Measurements from ENCODE around the gene MCFD2.
"Not testable (repeated sequence)": the region's sequence is repeated elsewhere in the genome, so short reads cannot be mapped to it uniquely, and the experiment has no call there.

The MCFD2 gene

DNA sequence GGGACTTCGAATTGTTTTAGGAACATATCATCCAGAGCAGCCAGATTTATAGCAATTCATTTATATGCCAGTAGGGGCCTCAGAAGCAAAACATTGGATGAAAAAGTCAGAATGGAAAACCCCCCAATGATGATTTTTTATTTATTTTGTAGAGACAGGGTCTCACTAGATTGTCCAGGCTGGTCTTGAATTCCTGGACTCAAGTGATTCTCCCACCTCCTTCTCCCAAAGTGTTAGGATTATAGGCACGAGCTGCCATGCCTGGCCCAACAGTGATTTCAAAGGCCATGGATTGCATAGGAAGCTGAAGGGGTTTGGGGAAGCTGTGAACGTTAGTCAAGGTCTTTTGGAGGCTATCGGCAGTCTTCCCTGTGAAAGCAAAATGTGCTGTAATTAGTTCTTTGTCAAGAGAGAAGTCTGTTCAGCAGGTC is 21.9 kb upstream of the MCFD2 start:
- DNase-seq (ENCODE audit: low read depth in 2 of 2): no peak

- no peak for DNase-seq (ENCODE audit: low read depth in 2 of 2)
Measured at GRCh38 chr2:46936566-46936965, 21.0 kb upstream of the MCFD2 start.

DNA sequence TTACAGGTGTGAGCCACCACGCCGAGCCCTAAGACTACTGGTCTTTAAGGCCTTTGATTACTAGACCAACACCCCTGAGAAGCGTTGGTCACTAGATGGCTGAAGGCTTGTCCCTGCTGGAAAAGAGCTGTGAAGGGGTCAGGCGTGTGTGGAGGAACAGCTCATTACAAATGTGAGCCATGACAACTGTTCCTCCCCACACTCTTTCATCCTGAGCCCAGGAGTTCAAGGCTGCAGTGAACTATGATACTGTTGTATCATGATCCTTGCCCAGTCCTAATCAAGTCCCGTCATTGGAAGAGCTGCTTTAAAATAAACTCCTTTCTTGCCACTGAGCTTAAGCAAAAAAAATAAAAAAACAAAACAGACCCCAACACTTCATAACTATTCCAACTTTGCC is 19.5 kb upstream of the MCFD2 start:
- no peak for DNase-seq (ENCODE audit: low read depth in 2 of 2)

GRCh38 chr2:46929612-46930011 is 14.0 kb upstream of the MCFD2 start:
- no peak for DNase-seq (ENCODE audit: low read depth in 2 of 2)

DNA sequence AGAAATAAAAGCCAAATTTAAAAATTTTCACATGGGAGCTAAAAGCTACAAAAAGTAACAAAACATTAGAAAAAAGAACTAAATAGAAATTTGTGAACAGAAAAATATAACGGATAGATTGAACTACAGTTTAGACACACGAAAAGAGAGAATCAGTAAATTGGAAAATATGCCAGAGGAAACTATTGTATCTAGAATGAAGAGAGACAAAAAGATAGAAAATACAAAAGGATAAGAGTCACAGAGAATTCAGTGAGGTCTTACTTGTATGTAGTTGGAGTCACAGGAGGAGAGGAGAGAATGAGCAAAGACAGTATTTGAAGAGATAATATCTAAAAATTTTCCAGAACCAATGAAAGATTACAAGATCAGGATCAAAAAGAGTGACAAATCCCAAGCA is 11.3 kb upstream of the MCFD2 start:
- DNase-seq (ENCODE audit: low read depth in 2 of 2): no peak

- DNase-seq (ENCODE audit: low read depth in 2 of 2): no peak
Measured at GRCh38 chr2:46925474-46926351, 10.1 kb upstream of the MCFD2 start.

DNA sequence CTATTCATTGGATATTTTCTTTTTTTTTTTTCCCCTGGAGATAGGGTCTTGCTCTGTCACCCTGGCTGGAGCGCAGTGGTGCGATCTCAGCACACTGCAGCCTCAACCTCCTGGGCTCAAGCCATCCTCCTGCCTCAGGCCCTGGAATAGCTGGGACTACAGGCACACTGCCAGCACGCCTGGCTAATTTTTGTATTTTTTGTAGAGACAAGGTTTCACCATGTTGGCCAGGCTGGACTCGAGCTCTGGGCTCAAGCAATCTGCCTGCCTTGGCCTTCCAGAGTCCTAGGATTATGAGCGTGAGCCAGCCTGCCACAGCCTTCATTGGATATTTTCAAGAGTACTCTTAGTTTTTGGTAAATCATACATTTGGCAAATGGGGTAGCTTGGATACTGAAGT is 9.0 kb upstream of the MCFD2 start:
- DNase-seq (ENCODE audit: low read depth in 2 of 2): no peak

DNA sequence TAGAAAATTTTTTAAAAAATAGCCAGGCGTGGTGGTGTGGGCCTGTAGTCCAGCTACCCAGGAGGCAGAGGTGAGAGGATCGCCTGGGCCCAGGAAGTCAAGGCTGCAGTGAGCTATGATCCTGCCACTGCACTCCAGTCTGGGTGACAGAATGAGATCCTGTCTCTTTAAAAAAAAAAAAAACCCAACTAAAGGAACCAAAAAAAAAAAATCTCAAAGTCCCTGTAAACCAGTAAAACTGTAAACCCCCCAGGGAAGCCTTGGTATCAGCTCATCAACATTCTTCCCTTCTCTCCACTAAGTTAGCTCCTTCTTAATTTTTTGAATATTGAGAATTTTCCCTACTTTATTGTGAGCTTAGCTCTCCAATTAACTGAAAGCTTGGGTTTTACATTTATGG is 8.4 kb upstream of the MCFD2 start:
- DNase-seq (ENCODE audit: low read depth in 2 of 2): no peak

GRCh38 chr2:46923041-46923528 is 7.5 kb upstream of the MCFD2 start:
- DNase-seq (ENCODE audit: low read depth in 2 of 2): no peak

DNA sequence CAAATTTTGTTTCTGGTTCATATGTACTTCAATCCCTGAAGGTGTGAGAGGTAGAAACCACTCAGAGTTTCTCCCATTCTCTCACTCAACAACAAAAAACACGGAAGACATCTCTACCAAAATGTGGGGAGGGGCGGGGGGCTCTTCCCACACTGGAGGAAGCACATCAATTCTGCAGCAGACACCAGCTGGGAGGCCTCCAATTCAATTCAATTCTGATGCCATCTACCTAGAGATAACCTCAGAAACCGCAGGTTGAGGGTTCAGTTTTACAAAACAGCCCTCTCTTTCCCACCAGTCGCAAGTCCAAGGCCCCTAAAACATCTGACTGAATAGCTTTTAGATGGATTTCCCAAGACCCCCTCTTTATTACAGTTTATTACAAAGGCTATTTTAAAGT is 7.0 kb upstream of the MCFD2 start:
- no peak for DNase-seq (ENCODE audit: low read depth in 2 of 2)

GRCh38 chr2:46921676-46922448 is 6.3 kb upstream of the MCFD2 start:
- DNase-seq (ENCODE audit: low read depth in 2 of 2): no peak

DNA sequence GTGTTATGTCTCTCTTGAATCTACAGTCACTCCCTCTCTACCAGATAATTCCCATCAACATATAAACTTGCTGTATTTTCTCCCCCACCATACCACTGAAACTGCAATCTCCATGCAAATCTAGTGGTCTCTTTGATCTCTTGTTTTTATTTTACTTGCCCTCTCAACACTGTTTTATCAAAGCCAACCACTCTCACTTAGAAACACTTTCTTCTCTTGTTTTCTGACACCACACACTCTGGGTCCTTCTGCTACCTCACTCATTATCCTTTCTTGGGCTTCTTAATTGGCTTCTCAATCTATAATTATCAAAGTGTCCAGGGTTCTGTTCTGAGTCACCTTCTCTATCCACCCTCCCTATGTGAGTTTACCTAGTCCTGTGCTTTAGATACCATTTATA is 2.0 kb upstream of the MCFD2 start:
- DNase-seq (ENCODE audit: low read depth in 2 of 2): no peak

DNA sequence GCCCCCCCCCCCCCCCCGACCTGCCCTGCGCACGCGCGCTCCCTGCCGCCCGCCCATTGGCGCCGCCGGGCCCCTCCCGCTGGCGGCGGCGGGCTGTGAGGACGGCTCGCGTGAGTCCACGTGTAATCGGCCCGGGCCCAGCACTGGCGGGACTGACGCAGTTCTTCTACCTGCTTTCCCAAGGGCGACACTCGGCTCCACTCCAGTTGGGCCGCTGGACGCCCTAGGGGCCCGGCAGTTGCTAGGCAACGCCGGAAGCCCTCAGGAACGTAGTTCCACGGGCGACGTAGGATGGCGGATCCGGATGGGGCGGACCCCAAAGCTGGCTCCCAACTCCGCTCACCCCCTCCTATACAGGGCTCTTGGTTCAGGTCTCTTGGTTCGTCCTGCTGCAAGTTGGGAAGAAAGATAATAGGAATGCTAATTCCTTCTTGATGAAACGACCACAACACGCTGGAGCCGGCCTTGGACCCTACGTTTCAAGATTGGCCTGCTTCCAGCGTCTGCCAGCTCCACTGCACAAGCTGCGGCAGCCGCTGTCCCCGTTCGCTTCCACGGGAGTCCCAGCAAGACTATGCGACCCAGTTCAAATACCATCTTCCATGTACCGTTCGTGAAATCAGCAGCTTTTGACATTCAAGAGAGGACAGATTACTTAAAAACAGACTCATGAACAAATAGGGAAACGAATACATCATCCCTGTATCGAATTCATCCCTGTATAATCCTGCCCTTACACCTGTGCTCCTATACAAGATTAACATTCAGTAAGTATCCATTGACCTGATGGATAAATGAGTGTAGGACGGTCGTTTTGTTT is 415 bp upstream of the MCFD2 start:
- peak; percentile 52 to 67 for DNase-seq (ENCODE audit: low read depth in 2 of 2)

DNA sequence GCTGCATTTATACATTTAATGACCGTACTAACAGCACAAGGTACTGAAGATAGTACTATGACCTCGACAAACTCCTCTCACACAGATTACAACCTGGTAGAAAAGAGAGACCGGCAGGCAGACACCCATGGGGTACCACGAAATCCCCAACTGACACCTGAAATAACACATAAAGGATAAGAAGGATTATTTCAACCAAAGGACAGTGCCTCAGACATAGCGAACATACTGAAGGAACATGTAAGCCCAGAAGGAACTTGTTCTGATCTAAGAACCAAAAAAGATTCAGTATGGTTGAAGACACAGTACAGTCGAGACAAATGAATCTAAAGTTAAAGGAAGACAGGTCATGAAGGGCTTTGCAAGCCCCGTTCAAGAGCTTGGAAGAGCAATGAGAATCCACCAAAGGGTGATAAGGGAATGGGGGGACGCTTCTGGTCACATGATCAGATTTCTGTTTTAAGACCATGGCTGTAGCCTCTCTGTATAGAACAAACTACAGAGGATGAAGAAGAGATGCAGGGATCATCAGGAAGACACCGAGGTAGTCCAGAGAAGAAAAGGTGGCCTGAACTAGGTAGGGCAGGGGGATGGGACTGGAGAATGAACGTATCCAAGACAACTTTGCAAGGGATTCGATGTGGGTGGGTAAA is 902 bp downstream of the MCFD2 start:
- no peak for DNase-seq (ENCODE audit: low read depth in 2 of 2)

GRCh38 chr2:46913471-46914381 is 1.9 kb downstream of the MCFD2 start:
- no peak for DNase-seq (ENCODE audit: low read depth in 2 of 2)

- DNase-seq (ENCODE audit: low read depth in 2 of 2): no peak
Measured at GRCh38 chr2:46909771-46910419, 5.7 kb downstream of the MCFD2 start.

DNA sequence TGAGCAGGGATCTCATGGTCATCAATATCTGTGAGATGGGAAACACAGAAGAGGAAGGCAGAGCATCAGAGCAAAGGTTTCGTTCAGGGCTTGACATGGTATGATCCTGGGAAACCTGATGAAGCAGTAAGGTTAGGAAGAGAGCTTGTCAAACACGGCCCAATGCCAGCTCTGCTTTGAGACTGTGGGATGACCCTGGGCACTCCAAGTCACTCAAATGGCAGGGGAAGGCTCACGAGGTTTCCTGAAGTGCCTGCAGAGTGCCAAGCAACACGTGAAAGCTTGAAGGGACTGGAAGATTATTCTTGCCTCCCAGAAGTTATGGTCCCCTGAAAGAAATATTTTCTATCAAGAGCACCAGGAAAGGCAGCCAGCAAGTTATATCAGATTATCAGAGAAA is 6.5 kb downstream of the MCFD2 start:
- DNase-seq (ENCODE audit: low read depth in 2 of 2): no peak

DNA sequence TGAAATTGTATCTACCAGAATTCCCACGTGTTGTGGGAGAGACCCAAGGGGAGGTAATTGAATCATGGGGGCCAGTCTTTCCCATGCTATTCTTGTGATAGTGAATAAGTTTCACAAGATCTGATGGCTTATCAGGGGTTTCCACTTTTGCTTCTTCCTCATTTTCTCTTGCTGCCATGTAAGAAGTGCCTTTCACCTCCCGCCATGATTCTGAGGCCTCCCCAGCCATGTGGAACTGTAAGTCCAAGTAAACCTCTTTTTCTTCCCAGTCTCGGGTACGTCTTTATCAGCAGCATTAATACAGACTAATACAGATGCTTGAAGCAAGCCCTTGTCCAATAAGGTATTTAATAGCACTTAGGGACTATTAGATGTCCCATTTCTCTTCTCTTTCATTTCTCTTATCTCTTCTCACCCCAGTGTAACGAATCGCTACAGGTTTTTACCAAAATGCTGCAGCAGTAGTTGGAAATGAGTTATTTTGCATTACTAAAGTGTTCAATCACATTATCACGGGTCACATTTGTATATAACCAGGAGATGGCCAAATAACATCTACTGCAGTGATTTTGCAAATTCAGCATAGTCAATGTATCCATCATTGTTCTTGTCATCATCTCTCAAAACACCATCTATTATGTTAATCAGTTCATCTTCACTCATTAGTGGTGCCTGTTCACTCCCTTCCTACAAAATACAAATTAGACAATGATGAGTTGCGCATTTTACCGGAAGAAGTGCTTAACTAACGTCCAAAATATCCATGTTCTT is 10.5 kb downstream of the MCFD2 start:
- not testable (repeated sequence) for DNase-seq (ENCODE audit: low read depth in 2 of 2)

- DNase-seq (ENCODE audit: low read depth in 2 of 2): not testable (repeated sequence)
Measured at GRCh38 chr2:46902980-46903379, 12.6 kb downstream of the MCFD2 start.

Data from activated CD8-positive, alpha-beta memory T cell treated with anti-CD3 and anti-CD28 coated beads for 4 hours (primary cell).